Measurements from ENCODE around the gene CPED1.

The CPED1 gene

GRCh38 chr7:121084748-121085336, 96.3 kb downstream of the CPED1 start:
- no peaks in the 10 kb centered on the region for H3K36me3 ChIP-seq (ENCODE audit: insufficient read depth, low read length)
- no peaks in the 10 kb centered on the region for H3K27me3 ChIP-seq (ENCODE audit: insufficient read depth, low read length)
- H3K4me1 ChIP-seq (ENCODE audit: insufficient read depth, low read length), result peaks cover 3% of the 10 kb centered on the region; the same call in 1 of the 2 replicates
- H3K9ac ChIP-seq (ENCODE audit: low read depth, low read length), result no peak overlapping the region
- H3K27ac ChIP-seq (ENCODE audit: low read depth, low read length), result no peak overlapping the region
- H3K9me3 ChIP-seq (ENCODE audit: insufficient read depth, low read depth, low read length), result no peaks in the 10 kb centered on the region
- no peak overlapping the region for H3K4me3 ChIP-seq (ENCODE audit: low read length)
- WGBS, result 90% methylated on average over 4 of the region's 5 CpGs

DNA sequence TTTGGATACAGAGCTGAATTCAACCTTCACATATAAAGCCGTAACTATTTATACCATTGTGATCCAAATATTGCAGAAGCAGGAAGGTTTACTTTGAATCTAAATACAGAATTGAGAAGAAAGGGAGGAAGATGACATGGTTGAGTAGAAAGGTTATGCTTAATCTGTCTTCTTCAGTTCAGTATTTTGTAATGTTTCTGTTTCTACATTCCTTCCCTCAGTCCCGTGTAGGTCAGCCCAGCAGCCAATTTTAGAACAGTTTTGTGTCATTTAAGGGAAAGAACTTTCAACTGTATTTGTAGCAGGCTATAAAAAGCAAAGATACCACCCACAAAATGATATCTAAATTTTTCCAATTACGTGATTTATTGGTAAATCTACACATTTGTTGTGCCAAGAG, 97.4 kb downstream of the CPED1 start:
- Histone ChIP-seq H3K4me1 (ENCODE audit: insufficient read depth, low read length) (peaks cover 3% of the 10 kb centered on the region; the same call in 1 of the 2 replicates), H3K27me3 (ENCODE audit: insufficient read depth, low read length) (no peaks in the 10 kb centered on the region), H3K4me3 (ENCODE audit: low read length) (no peak overlapping the region), H3K27ac (ENCODE audit: low read depth, low read length) (no peak overlapping the region), H3K9me3 (ENCODE audit: insufficient read depth, low read depth, low read length) (no peaks in the 10 kb centered on the region), H3K36me3 (ENCODE audit: insufficient read depth, low read length) (no peaks in the 10 kb centered on the region), H3K9ac (ENCODE audit: low read depth, low read length) (no peak overlapping the region)
- 100% methylated on average over 1 of the region's 3 CpGs for WGBS

GRCh38 chr7:121088870-121089269, 100.4 kb downstream of the CPED1 start:
- H3K9me3 ChIP-seq (ENCODE audit: insufficient read depth, low read depth, low read length), result no peaks in the 10 kb centered on the region
- no peaks in the 10 kb centered on the region for H3K36me3 ChIP-seq (ENCODE audit: insufficient read depth, low read length)
- no peak overlapping the region for H3K9ac ChIP-seq (ENCODE audit: low read depth, low read length)
- no peak overlapping the region for H3K4me3 ChIP-seq (ENCODE audit: low read length)
- no peaks in the 10 kb centered on the region for H3K27me3 ChIP-seq (ENCODE audit: insufficient read depth, low read length)
- no peaks in the 10 kb centered on the region for H3K4me1 ChIP-seq (ENCODE audit: insufficient read depth, low read length)
- no peak overlapping the region for H3K27ac ChIP-seq (ENCODE audit: low read depth, low read length)

DNA sequence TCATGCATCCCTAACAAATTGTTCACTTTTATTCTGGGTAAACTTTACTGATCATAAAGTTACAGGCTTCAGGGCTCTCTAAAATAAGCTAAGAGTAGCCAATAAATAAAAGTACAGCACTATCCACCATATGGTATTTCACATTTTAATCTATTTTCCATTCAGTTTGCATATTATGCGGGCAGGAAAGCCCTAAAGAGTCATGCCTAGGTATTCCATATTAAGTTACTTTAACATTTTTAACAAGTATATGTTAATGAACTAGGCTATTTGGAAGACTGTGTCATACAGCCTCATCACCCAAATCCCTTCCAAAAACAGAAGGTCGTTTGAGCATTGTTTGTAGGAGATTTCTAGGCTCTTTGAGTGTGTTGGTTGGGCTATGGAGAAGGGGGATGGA, 106.3 kb downstream of the CPED1 start:
- H3K27me3 ChIP-seq (ENCODE audit: insufficient read depth, low read length), result no peaks in the 10 kb centered on the region
- no peaks in the 10 kb centered on the region for H3K9me3 ChIP-seq (ENCODE audit: insufficient read depth, low read depth, low read length)
- 47% methylated on average over 2 of the region's 2 CpGs for WGBS
- no peak overlapping the region for H3K27ac ChIP-seq (ENCODE audit: low read depth, low read length)
- no peaks in the 10 kb centered on the region for H3K4me1 ChIP-seq (ENCODE audit: insufficient read depth, low read length)
- no peak overlapping the region for H3K9ac ChIP-seq (ENCODE audit: low read depth, low read length)
- no peaks in the 10 kb centered on the region for H3K36me3 ChIP-seq (ENCODE audit: insufficient read depth, low read length)
- no peak overlapping the region for H3K4me3 ChIP-seq (ENCODE audit: low read length)

- Histone ChIP-seq H3K9me3 (ENCODE audit: insufficient read depth, low read depth, low read length) (no peaks in the 10 kb centered on the region), H3K9ac (ENCODE audit: low read depth, low read length) (no peak overlapping the region), H3K36me3 (ENCODE audit: insufficient read depth, low read length) (no peaks in the 10 kb centered on the region), H3K4me3 (ENCODE audit: low read length) (no peak overlapping the region), H3K4me1 (ENCODE audit: insufficient read depth, low read length) (peaks cover 8% of the 10 kb centered on the region), H3K27me3 (ENCODE audit: insufficient read depth, low read length) (no peaks in the 10 kb centered on the region), H3K27ac (ENCODE audit: low read depth, low read length) (no peak overlapping the region)
- 88% methylated on average over 4 of the region's 4 CpGs for WGBS
These were observed 109.1 kb downstream of the CPED1 start for GRCh38 chr7:121097577-121097976.

DNA sequence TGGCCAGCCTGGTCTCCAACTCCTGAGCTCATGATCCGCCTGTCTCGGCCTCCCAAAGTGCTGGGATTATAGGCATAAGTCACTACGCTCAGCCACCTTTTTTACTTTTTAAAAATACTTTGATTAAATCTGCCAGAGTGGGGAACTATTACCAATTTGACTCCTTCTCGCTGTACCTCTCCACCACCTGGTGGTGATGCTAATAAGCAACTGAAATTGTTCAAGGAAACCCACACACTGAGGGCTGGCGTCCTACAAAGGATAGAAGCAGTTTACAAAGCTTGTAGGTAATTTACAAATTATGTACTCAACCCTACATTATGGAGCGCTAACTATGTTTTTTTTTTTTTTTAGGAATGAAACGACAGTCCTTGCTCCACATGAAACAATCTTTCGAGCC, 111.1 kb downstream of the CPED1 start:
- Histone ChIP-seq H3K4me3 (ENCODE audit: low read length) (no peak overlapping the region), H3K36me3 (ENCODE audit: insufficient read depth, low read length) (no peaks in the 10 kb centered on the region), H3K9me3 (ENCODE audit: insufficient read depth, low read depth, low read length) (no peaks in the 10 kb centered on the region), H3K27ac (ENCODE audit: low read depth, low read length) (no peak overlapping the region), H3K27me3 (ENCODE audit: insufficient read depth, low read length) (no peaks in the 10 kb centered on the region), H3K9ac (ENCODE audit: low read depth, low read length) (no peak overlapping the region), H3K4me1 (ENCODE audit: insufficient read depth, low read length) (peaks cover 18% of the 10 kb centered on the region)
- 90% methylated on average over 7 of the region's 8 CpGs for WGBS

DNA sequence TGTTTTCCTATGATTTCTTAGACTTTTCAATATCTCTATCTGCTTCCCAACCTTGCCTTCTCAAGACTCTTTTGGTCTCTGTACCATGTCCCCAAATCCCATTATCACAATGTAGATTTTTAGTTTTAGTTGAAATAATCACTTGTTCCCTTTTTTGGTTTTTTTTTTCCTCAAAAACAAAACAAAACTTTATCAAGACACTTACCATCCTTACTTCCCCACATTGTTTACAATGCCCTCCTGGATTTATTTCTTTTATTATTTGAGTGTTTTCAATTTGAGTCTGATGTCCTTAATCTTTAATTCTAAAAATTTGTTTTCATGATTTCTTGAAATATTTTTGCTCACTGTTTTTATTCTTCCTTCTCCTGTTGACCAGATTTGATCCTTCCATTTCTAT, 112.6 kb downstream of the CPED1 start:
- no peaks in the 10 kb centered on the region for H3K9me3 ChIP-seq (ENCODE audit: insufficient read depth, low read depth, low read length)
- H3K4me1 ChIP-seq (ENCODE audit: insufficient read depth, low read length), result peaks cover 18% of the 10 kb centered on the region
- H3K36me3 ChIP-seq (ENCODE audit: insufficient read depth, low read length), result no peaks in the 10 kb centered on the region
- H3K9ac ChIP-seq (ENCODE audit: low read depth, low read length), result no peak overlapping the region
- H3K27ac ChIP-seq (ENCODE audit: low read depth, low read length), result no peak overlapping the region
- no peak overlapping the region for H3K4me3 ChIP-seq (ENCODE audit: low read length)
- no peaks in the 10 kb centered on the region for H3K27me3 ChIP-seq (ENCODE audit: insufficient read depth, low read length)

- Histone ChIP-seq H3K9ac (ENCODE audit: low read depth, low read length) (no peak overlapping the region), H3K9me3 (ENCODE audit: insufficient read depth, low read depth, low read length) (no peaks in the 10 kb centered on the region), H3K27ac (ENCODE audit: low read depth, low read length) (no peak overlapping the region), H3K27me3 (ENCODE audit: insufficient read depth, low read length) (no peaks in the 10 kb centered on the region), H3K4me1 (ENCODE audit: insufficient read depth, low read length) (peaks cover 18% of the 10 kb centered on the region), H3K36me3 (ENCODE audit: insufficient read depth, low read length) (no peaks in the 10 kb centered on the region), H3K4me3 (ENCODE audit: low read length) (no peak overlapping the region)
- WGBS, result 86% methylated on average over 1 of the region's 2 CpGs
These were observed 113.1 kb downstream of the CPED1 start for GRCh38 chr7:121101621-121102020.

DNA sequence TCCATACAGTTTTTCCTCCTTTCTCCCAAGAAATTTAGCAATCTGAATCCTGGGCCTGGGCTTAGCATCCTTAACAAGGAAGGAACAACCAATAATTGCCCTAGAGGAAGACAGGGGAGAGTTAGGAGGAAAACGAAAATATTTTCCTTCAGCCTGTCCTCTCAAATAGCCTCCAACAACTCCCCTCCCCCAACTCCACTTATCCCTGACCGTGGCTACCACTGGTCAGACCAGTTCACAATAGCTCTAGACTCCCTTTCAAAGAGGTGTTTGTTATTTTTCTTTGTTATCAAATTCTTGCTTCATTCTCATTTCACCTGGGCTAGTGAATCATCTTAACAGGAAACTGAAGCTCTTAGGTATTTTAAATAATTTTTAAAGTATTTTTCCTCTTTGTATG, 114.1 kb downstream of the CPED1 start:
- H3K9me3 ChIP-seq (ENCODE audit: insufficient read depth, low read depth, low read length), result no peaks in the 10 kb centered on the region
- H3K9ac ChIP-seq (ENCODE audit: low read depth, low read length), result no peak overlapping the region
- peaks cover 18% of the 10 kb centered on the region for H3K4me1 ChIP-seq (ENCODE audit: insufficient read depth, low read length)
- no peaks in the 10 kb centered on the region for H3K27me3 ChIP-seq (ENCODE audit: insufficient read depth, low read length)
- no peaks in the 10 kb centered on the region for H3K36me3 ChIP-seq (ENCODE audit: insufficient read depth, low read length)
- 48% methylated on average over 2 of the region's 2 CpGs for WGBS
- peak overlapping the region; percentile 64 for H3K27ac ChIP-seq (ENCODE audit: low read depth, low read length)
- H3K4me3 ChIP-seq (ENCODE audit: low read length), result no peak overlapping the region

- Histone ChIP-seq H3K27ac (ENCODE audit: low read depth, low read length) (no peak overlapping the region), H3K36me3 (ENCODE audit: insufficient read depth, low read length) (no peaks in the 10 kb centered on the region), H3K9ac (ENCODE audit: low read depth, low read length) (no peak overlapping the region), H3K4me1 (ENCODE audit: insufficient read depth, low read length) (peaks cover 18% of the 10 kb centered on the region), H3K9me3 (ENCODE audit: insufficient read depth, low read depth, low read length) (no peaks in the 10 kb centered on the region), H3K27me3 (ENCODE audit: insufficient read depth, low read length) (no peaks in the 10 kb centered on the region), H3K4me3 (ENCODE audit: low read length) (no peak overlapping the region)
- WGBS, result 88% methylated on average over 2 of the region's 2 CpGs
These were observed 114.6 kb downstream of the CPED1 start for GRCh38 chr7:121103086-121103485.

DNA sequence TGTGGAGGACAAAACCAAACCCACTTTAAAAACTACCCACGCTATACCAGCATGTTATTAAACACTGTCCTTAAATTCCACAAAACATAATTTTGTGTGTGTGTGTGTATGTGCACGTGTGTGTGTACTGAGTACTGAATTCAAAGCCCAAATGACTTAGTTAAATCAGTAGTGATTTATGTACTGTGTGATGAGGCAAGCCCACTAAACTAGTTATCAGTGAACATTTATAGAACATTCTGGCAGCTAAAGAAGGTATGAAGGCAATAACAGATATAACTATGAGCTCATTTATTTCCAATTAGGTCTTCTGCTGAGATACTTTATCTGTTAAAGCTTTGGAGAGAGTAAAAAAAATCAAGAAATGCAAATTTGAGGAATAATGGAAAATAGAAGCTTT, 115.1 kb downstream of the CPED1 start:
- 90% methylated on average over 1 of the region's 2 CpGs for WGBS
- no peak overlapping the region; the same call in 1 of the 2 replicates for H3K27ac ChIP-seq (ENCODE audit: low read depth, low read length)

GRCh38 chr7:121105262-121105661, 116.8 kb downstream of the CPED1 start:
- Histone ChIP-seq H3K9me3 (ENCODE audit: insufficient read depth, low read depth, low read length) (no peaks in the 10 kb centered on the region), H3K4me1 (ENCODE audit: insufficient read depth, low read length) (peaks cover 28% of the 10 kb centered on the region), H3K27me3 (ENCODE audit: insufficient read depth, low read length) (no peaks in the 10 kb centered on the region), H3K4me3 (ENCODE audit: low read length) (no peak overlapping the region), H3K9ac (ENCODE audit: low read depth, low read length) (no peak overlapping the region), H3K27ac (ENCODE audit: low read depth, low read length) (no peak overlapping the region), H3K36me3 (ENCODE audit: insufficient read depth, low read length) (no peaks in the 10 kb centered on the region)
- WGBS, result 95% methylated on average over 5 of the region's 5 CpGs

More for the DNA sequence above, 115.1 kb downstream of the CPED1 start:
- peaks cover 18% of the 10 kb centered on the region for H3K4me1 ChIP-seq (ENCODE audit: insufficient read depth, low read length)
- no peaks in the 10 kb centered on the region for H3K27me3 ChIP-seq (ENCODE audit: insufficient read depth, low read length)
- H3K9ac ChIP-seq (ENCODE audit: low read depth, low read length), result no peak overlapping the region
- no peaks in the 10 kb centered on the region for H3K36me3 ChIP-seq (ENCODE audit: insufficient read depth, low read length)
- H3K4me3 ChIP-seq (ENCODE audit: low read length), result no peak overlapping the region
- H3K9me3 ChIP-seq (ENCODE audit: insufficient read depth, low read depth, low read length), result no peaks in the 10 kb centered on the region
